GM12874 (cell line): ENCODE data around the gene PPP2R5A.

Experiments used
- TF ChIP-seq, protein P1 (sequence below): IDR thresholded peaks from 2 replicates; pipeline ENCODE4 v1.5.1; 2011; ENCODE audit warnings: low read depth, mild to moderate bottlenecking, control low read depth, low read length, moderate library complexity; ENCODE audit not compliant: insufficient read depth

PPP2R5A gene

DNA sequence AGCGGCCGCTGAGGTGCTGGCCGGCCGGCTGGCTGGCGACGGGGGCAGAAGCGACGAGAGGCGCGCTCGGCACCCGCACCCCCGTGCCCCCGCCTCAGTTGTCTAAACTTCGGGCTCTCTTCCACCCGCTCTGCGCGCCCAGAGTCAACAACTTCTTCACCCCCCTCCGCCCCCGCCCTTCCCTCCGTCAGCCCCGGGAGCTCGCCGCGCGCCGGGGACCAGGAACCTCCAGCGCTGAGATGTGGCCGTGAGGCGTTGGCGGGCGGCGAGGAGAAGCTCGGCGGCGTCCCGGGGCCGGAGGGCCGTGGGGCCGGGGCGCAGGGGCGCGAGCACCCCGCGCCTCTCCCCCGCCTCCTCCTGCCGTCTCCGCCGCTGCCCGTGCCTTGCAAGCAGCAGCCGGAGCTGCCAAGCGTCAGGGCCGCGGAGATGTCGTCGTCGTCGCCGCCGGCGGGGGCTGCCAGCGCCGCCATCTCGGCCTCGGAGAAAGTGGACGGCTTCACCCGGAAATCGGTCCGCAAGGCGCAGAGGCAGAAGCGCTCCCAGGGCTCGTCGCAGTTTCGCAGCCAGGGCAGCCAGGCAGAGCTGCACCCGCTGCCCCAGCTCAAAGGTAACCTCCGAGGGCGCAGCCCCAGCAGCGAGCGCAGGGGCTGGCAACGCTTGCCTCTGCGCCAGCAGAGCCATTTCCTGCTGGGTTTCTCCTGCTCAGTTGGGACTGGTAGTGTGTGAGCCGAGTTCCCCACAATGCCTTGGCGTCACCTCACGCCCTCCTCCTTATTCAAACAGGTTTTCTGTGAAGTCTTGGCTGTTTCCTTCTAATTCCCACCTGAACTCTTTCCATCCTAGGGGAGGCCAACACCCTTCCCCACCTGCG lies 710 bp downstream of the PPP2R5A start:
- TF ChIP-seq, protein P1, sequence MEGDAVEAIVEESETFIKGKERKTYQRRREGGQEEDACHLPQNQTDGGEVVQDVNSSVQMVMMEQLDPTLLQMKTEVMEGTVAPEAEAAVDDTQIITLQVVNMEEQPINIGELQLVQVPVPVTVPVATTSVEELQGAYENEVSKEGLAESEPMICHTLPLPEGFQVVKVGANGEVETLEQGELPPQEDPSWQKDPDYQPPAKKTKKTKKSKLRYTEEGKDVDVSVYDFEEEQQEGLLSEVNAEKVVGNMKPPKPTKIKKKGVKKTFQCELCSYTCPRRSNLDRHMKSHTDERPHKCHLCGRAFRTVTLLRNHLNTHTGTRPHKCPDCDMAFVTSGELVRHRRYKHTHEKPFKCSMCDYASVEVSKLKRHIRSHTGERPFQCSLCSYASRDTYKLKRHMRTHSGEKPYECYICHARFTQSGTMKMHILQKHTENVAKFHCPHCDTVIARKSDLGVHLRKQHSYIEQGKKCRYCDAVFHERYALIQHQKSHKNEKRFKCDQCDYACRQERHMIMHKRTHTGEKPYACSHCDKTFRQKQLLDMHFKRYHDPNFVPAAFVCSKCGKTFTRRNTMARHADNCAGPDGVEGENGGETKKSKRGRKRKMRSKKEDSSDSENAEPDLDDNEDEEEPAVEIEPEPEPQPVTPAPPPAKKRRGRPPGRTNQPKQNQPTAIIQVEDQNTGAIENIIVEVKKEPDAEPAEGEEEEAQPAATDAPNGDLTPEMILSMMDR: no peak

DNA sequence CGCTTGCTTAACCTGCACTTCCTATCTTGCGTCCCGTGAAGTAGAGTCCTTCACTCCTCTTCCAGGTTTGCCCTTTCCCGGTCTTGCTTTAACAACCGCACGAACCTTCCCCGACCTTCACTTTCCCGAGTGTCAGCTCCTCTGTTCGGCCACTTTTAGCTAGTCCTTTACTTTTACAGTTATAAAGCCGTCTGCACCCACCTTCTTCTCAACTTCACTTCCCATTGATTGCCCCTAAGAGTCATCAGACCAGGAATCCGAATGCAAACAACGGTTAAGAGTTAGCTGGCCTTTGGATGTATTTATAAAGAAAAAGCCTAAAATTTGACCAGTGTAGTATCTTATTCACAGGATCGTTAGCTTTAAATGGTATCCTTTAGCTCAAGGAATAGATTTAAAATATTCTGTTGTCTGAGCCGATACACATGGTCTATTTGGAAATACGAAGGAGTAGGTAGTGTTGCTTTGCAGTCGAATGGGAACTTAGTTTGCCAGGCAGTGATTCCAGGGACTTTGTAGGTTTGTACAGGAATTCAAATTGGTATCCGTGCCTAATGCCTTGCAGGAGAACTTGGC lies 1.4 kb downstream of the PPP2R5A start:
- TF ChIP-seq, protein P1: no peak

DNA sequence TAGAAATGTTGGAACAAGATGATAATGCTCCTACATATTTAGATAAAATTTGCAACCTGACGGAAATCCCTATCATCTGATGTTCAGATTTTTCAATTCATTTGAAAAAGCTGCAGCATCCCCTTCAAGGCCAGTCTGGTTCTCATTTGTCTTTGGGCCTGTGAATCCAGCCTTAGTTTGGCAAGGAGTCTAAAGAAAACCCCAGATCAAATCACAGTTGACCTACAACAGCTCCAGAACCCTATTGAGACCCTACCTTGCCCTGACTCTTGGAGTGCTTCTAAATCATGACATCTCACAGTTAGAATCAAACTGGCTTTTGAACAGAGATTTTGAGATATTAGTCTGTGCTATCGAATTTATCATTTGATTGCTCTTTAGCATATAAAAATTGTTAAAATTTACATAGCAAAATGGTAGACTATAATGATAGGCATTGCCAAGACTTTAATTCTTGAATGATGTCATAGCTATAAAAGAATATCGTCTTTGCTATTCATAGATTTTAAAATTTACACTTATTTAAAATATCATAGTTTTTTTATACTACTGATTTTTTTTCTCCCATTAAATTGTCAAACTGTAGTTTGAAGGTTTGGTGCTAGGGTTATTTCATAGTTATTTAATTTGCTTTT lies 2.2 kb downstream of the PPP2R5A start:
- TF ChIP-seq, protein P1: no peak

DNA sequence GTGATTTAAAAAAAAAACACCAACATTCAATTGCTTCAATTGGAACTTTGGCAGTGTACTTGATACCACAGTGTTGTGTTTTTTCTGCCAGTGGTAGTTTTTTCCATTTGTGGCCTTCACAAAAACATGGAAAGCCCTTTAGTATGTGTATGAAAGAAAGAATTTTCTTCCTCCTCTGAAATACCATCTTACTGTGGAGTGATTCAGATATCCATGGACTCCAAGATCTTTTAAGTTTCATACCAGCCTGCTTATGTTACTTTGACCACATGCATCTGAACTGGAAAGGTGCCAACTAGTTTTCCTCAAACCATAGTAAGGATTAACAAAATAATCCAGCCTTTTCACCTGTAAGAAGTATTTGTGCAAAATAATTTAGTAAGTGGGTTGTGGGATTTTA lies 3.4 kb downstream of the PPP2R5A start:
- TF ChIP-seq, protein P1: no peak

DNA sequence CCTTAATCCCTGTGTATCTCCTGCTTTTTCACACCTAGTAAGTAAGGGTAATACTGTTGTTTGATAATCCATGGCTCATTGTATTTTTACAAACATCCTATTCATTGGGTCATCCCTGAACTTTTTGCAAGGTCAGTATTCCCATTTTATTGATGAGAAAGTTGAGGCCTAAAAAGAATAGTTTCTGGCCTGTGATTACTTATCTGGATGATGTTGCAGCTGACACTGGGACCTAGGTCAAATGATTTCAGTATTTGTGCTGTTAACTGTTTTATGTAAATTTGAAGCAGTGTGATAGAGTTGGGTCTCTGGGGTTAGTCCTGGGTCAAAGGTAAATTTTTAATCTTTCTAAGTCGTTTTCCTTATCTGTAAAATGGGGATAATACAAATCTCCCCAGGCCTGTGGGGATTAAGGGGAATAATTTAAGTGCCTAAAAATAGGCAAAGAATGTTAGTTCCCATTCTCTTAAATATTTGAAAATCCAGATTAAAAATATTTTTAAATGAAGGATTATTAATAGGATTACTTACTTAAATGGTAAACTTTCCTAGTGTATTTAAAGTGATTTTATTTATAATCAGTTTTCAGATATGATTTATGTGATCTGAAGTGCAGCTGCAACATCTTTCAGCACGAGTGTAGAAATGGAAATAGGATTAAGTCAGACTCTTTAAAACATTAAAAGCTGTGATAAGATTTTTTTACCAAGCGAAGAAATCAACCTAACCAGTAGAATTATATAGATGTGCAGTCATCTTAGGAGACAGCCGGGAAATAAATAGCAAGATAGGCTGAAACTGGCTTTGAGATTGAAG lies 4.3 kb downstream of the PPP2R5A start:
- TF ChIP-seq, protein P1: no peak

DNA sequence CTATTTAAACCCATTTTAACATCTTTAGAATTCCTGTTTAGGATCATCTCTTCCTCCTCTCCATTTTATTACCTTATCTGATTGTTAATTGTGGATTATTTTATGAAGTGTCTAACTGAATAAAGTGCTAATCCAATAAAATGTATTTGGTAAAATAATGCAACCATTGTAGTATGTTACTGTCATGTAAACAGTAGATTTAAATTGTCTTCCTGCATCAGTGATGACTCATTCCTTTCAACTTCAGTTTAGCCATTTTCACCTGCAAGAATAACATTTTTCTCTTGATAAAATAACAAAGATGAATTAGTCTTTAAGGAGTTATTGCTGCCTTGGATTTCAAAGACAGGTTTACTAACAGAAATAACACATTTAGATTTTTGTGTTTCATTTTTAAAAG lies 5.4 kb downstream of the PPP2R5A start:
- TF ChIP-seq, protein P1: no peak

DNA sequence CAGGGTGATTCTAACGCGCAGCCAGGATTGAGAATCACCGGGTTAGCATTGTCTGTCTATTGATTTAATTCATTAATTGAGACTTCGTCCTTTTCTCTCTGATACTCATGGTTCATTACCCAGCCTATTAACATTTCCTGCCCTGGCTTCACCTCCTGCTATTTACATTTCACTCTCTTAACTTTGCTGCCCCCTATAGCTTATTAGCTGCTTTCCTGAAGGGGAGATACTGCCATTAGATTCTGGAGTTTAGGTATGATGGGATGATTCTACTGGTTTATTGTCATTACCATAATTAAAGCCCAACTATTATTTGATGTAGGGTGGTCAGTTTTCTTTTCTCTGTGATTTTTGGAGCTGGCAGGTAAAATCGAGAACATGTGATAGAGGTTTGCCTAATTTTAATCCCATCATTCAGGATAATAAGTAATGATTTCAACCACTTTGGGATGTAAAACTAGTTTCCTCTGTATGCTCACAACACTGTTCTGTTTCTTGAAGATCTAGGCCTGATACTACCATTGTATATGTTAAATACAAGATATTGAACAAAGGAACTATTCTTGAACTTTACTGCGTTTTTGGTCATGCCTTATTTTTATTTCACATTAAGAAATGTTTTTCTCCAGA lies 6.4 kb downstream of the PPP2R5A start:
- TF ChIP-seq, protein P1: peak; percentile 49; the same call in 1 of the 2 replicates
